Body of pancreas (tissue), 4 donors: Measurements from ENCODE around the gene BAHCC1. TPM values are rescaled to one million over a fixed set of nuclear protein-coding genes. Genes with fewer than 3 reads are reported as not detected.

Experiments used
- ATAC-seq: fragments of 150-250 bp; one replicate; pipeline ENCODE4 v1.9.1; 2016
- DNase-seq, 4 donors: peaks; one replicate each; pipeline ENCODE4 v3.0.0-alpha.2; 2019
- H3K27ac ChIP-seq, 4 donors: fragments of 200-600 bp; sonication (generic); 1 replicate in 3 of 4; 2 replicates in 1 of 4; pipeline versions ENCODE4 v1.5.1 to v1.6.1; 2016 to 2019; ENCODE audit warnings: mild to moderate bottlenecking in 1 of 4, mixed read lengths in 1 of 4, moderate library complexity in 1 of 4
- H3K27me3 ChIP-seq, 2 donors: fragments of 200-600 bp; sonication (generic); one replicate each; pipeline ENCODE4 v1.6.0; 2016; ENCODE audit warnings: mild to moderate bottlenecking in 1 of 2
- H3K36me3 ChIP-seq, 2 donors: fragments of 200-600 bp; sonication (generic); replicated peaks in 1 of 2; 2 replicates each; pipeline ENCODE4 v1.5.1; 2016; ENCODE audit warnings: low read depth in 2 of 2; ENCODE audit not compliant: insufficient read depth in 1 of 2
- H3K4me1 ChIP-seq: fragments of 200-600 bp; sonication (generic); one replicate; pipeline ENCODE4 v1.6.0; 2016
- H3K4me3 ChIP-seq, 2 donors: fragments of 200-600 bp; sonication (generic); 1 replicate in 1 of 2; 2 replicates in 1 of 2; pipeline ENCODE4 v1.5.1; 2016 to 2019
- H3K9me3 ChIP-seq, 3 donors: fragments of 200-600 bp; sonication (generic); 1 replicate in 2 of 3; 2 replicates in 1 of 3; pipeline ENCODE4 v1.5.1; 2016
- CTCF ChIP-seq, 7 experiments: fragments of 450-650 bp in 4 of 7; fragments of 200-600 bp in 3 of 7; sonication (generic) in 3 of 7; IDR thresholded peaks; one replicate each; pipeline ENCODE4 v1.5.1; 2016 to 2019; ENCODE audit warnings: antibody characterized with exemption in 7 of 7
- POLR2A ChIP-seq, 3 donors: fragments of 450-650 bp; IDR thresholded peaks; one replicate each; pipeline ENCODE4 v1.6.1; 2016; ENCODE audit warnings: antibody characterized with exemption in 3 of 3, mild to moderate bottlenecking in 2 of 3
- WGBS, 2 donors: methylation state at CpG; one replicate each; pipeline ENCODE4 v1.1.5; 2017; 5-methylcytosine and 5-hydroxymethylcytosine counted together
- intact Hi-C: fragments of 100-400 bp; cut with DNase I; formaldehyde crosslinking; loops from one replicate; pipeline ENCODE4 v1.15.1; 2023
- total RNA-seq, 2 donors: library from RNA; depleted of rRNA; stranded (reverse); fragments of >200 nt; gene quantifications; one replicate each; pipeline ENCODE4 v1.1.0, GENCODE V29; 2016

The BAHCC1 gene
- total RNA-seq, 2 donors from 2014 or later: 5.7 to 14.8 TPM

GRCh38 chr17:81459864-81460263 lies 64.6 kb downstream of the BAHCC1 start:
- no peaks in the 10 kb centered on the region for H3K36me3 ChIP-seq
- TF ChIP-seq POLR2A (IDR thresholded peaks at IDR 0.05) (no peak), CTCF (IDR thresholded peaks at IDR 0.05) (no peak)
- H3K4me3 ChIP-seq: no peak overlapping the region
- DNase-seq (no peak), ATAC-seq (no peak)
- no peak overlapping the region for H3K27ac ChIP-seq
- no peaks in the 10 kb centered on the region for H3K4me1 ChIP-seq
- WGBS, 2 donors: 80 to 89% methylated on average over 1 to 14 of the region's 16 CpGs
- no peaks in the 10 kb centered on the region for H3K9me3 ChIP-seq
- intact Hi-C loops: no loop called here
- H3K27me3 ChIP-seq: no peaks in the 10 kb centered on the region

GRCh38 chr17:81460856-81461460 lies 65.7 kb downstream of the BAHCC1 start:
- no peaks in the 10 kb centered on the region for H3K4me1 ChIP-seq
- no peaks in the 10 kb centered on the region for H3K27me3 ChIP-seq
- intact Hi-C loops: no loop called here
- no peak for ATAC-seq
- no peak overlapping the region for H3K4me3 ChIP-seq
- 80 to 98% methylated on average over 8 to 41 of the region's 43 CpGs for WGBS, 2 donors
- H3K36me3 ChIP-seq: no peaks in the 10 kb centered on the region
- peak in 1 of 4 donors; percentile 19 for DNase-seq
- H3K9me3 ChIP-seq: no peaks in the 10 kb centered on the region
- no peak overlapping the region for H3K27ac ChIP-seq
- TF ChIP-seq POLR2A (IDR thresholded peaks at IDR 0.05) (no peak), CTCF (IDR thresholded peaks at IDR 0.05) (no peak)

GRCh38 chr17:81461607-81462500 lies 66.6 kb downstream of the BAHCC1 start:
- no peak overlapping the region for H3K27ac ChIP-seq
- intact Hi-C loops: no loop called here
- WGBS, 2 donors: 89 to 93% methylated on average over 40 to 49 of the region's 50 CpGs
- DNase-seq: no peak
- no peaks in the 10 kb centered on the region for H3K36me3 ChIP-seq
- peaks cover 6% of the 10 kb centered on the region for H3K4me1 ChIP-seq
- no peaks in the 10 kb centered on the region for H3K9me3 ChIP-seq
- no peak for ATAC-seq
- TF ChIP-seq POLR2A (IDR thresholded peaks at IDR 0.05) (no peak), CTCF (IDR thresholded peaks at IDR 0.05) (no peak)
- no peak overlapping the region for H3K4me3 ChIP-seq
- H3K27me3 ChIP-seq: no peaks in the 10 kb centered on the region

GRCh38 chr17:81462506-81463125 lies 67.4 kb downstream of the BAHCC1 start:
- TF ChIP-seq CTCF (IDR thresholded peaks at IDR 0.05) (no peak), POLR2A (IDR thresholded peaks at IDR 0.05) (no peak)
- Histone ChIP-seq H3K27me3 (no peaks in the 10 kb centered on the region), H3K9me3 (no peaks in the 10 kb centered on the region), H3K27ac (no peak overlapping the region), H3K4me3 (no peak overlapping the region), H3K36me3 (no peaks in the 10 kb centered on the region), H3K4me1 (peaks cover 6% of the 10 kb centered on the region)
- intact Hi-C loops: no loop called here
- WGBS, 2 donors: 91 to 93% methylated on average over 19 to 33 of the region's 33 CpGs
- no peak for DNase-seq
- no peak for ATAC-seq
